Right cardiac atrium (tissue), 5 donors: ENCODE data around the gene NCOA3. TPM values are rescaled to one million over a fixed set of nuclear protein-coding genes. Genes with fewer than 3 reads are reported as not detected.
"Not testable (repeated sequence)": the region's sequence is repeated elsewhere in the genome, so short reads cannot be mapped to it uniquely, and the experiment has no call there.

Experiments
- ATAC-seq, 2 donors: fragments of 200-7000 bp; cut with Tn5 transposase; one replicate each; pipeline versions ENCODE4 v1.8.0 to v1.9.1; 2020; ENCODE audit warnings: moderate library complexity in 2 of 2, mild to moderate bottlenecking in 1 of 2
- DNase-seq, 3 donors: peaks; one replicate each; pipeline ENCODE4 v3.0.0-alpha.2; 2020
- H3K27ac ChIP-seq: one replicate; pipeline ENCODE4 v1.5.1; 2013; ENCODE audit warnings: mild to moderate bottlenecking, low read length, control low read depth, moderate library complexity
- H3K27me3 ChIP-seq: one replicate; pipeline ENCODE4 v1.6.1; 2013; ENCODE audit not compliant: control insufficient read depth, insufficient read depth
- H3K4me1 ChIP-seq: one replicate; pipeline ENCODE4 v1.6.1; 2013; ENCODE audit warnings: low read length; ENCODE audit not compliant: control insufficient read depth, insufficient read depth
- H3K4me3 ChIP-seq: one replicate; pipeline ENCODE4 v1.5.1; 2013; ENCODE audit warnings: low read length, control low read depth
- H3K9me3 ChIP-seq: one replicate; pipeline ENCODE4 v1.6.1; 2013; ENCODE audit warnings: low read length; ENCODE audit not compliant: control insufficient read depth
- WGBS: extraction: QIAGEN DNeasy Blood & Tissue Kit; methylation state at CpG from one replicate; pipeline ENCODE4 v1.1.7; 2013; 5-methylcytosine and 5-hydroxymethylcytosine counted together
- intact Hi-C, 4 donors: fragments of 100-400 bp; cut with DNase I; formaldehyde crosslinking; loops; one replicate each; pipeline versions ENCODE4 v1.11.0 to v1.14.0; 2022 to 2023
- polyA plus RNA-seq: library from polyadenylated mRNA; stranded (reverse); fragments of 200-250 nt; gene quantifications from one replicate; pipeline ENCODE4 v1.2.3, GENCODE V29; 2013
- total RNA-seq, 4 donors: library from RNA; stranded (reverse); fragmentation: NEBNext Ultra II Directional; extraction: Animal tissue kit (Norgen Biotek cat#: 25700); gene quantifications; one replicate each; pipeline ENCODE4 v1.2.1, GENCODE V29; 2021
- donor health status: healthy with polysubstance abuse.
- donor health status: DM: no; HTN: yes; CAD: no.
- donor health status: DM: no; HTN: no; CAD: no.
- donor health status: DM: no; HTN: yes; CAD: no; lungs with severe emphysema.
- donor health status: DM: yes; HTN: yes; CAD: no.

NCOA3 gene
- total and polyA plus RNA-seq, 5 donors, result 6.7 to 27.2 (median 21.8) TPM

DNA sequence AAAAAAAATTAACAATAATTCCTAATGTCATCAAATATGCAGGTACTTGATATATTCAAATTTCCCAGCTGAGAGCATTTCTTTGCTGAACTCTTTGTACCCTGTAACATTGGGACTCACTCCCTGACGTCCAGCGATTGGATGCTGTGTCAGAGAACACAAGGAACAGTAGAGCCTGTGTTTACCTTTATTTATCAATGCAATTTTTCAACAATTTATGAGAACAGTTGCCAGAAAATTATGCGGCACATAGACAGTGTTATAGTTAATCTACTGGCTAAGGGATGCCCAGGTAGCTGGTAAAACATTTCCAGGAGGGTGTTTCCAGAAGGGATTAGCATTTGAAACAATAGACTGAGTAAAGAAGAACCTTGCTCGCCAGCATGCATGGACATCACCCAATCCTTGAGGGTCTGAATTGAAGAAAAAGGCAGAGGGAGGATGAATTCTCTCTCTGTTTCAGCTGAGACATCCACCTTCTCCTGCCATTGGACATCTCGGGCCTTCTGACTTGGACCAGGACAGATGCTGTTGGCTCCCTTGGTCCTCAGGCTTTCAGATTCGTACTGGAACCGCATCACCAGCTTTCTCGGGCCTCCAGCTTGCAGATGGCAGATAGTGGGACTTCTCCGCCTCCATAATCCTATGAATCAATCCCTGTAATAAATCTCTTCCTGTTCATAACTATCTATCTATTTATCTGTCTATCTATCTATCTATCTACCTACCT, 42.2 kb upstream of the NCOA3 start:
- no peak for DNase-seq
- no peak overlapping the region for H3K4me3 ChIP-seq
- no peaks in the 10 kb centered on the region for H3K4me1 ChIP-seq
- no peak overlapping the region for H3K27ac ChIP-seq
- intact Hi-C loops, result no loop called here
- ATAC-seq, result no peak
- WGBS, result 95% methylated on average over 9 of the region's 9 CpGs
- H3K27me3 ChIP-seq, result no peaks in the 10 kb centered on the region
- H3K9me3 ChIP-seq, result no peaks in the 10 kb centered on the region

- intact Hi-C loops, H3K4me3 ChIP-seq, H3K27ac ChIP-seq, H3K4me1 ChIP-seq, DNase-seq, H3K9me3 ChIP-seq, H3K27me3 ChIP-seq, ATAC-seq: not testable (repeated sequence)
- 97% methylated on average over 6 of the region's 6 CpGs for WGBS
Observed at GRCh38 chr20:47460761-47461112, 41.0 kb upstream of the NCOA3 start.

DNA sequence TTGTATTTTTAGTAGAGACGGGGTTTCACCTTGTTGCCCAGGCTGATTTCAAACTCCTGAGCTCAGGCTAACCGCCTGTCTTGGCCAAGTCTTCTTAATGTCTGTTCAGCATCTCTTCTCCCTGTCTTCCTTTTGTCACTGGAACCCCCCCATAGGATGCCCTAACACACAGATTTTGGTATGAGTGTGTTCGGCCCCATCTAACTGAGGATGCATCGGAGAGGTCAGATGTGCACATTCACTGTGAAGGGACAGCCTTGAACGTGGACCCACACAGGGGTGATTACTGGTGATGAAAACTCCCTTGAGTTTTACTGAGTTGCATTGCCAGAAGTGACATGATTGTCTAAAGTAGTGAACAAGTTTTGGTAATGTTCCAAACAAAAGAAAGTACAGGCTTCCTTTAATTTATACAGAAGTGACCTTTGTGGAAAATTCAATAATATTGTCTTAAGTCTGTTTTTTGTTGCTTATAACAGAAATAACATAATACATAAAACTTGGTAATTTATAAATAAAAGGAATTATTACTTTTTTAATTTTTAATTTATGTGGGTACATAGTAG, 40.5 kb upstream of the NCOA3 start:
- Histone ChIP-seq H3K4me3 (no peak overlapping the region), H3K9me3 (no peaks in the 10 kb centered on the region), H3K27me3 (no peaks in the 10 kb centered on the region), H3K4me1 (no peaks in the 10 kb centered on the region), H3K27ac (no peak overlapping the region)
- DNase-seq (no peak), ATAC-seq (no peak)
- intact Hi-C loops, result no loop called here
- WGBS, result 71% methylated on average over 5 of the region's 5 CpGs

DNA sequence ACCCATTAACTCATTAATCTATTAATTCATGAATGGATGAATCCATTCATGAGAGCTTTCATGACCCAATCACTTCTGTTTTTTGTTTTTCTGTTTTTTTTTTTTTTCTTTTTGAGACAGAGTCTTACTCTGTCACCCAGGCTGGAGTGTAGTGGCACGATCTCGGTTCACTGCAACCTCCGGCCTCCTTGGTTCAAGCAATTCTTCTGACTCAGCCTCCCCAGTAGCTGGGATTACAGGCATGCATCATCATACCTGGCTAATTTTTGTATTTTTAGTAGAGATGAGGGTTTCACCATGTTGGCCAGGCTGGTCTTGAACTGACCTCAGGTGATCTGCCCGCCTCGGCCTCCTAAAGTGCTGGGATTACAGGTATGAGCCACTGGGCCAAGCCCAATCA, 39.8 kb upstream of the NCOA3 start:
- H3K9me3 ChIP-seq, ATAC-seq, H3K27me3 ChIP-seq, H3K4me3 ChIP-seq, H3K4me1 ChIP-seq, intact Hi-C loops, DNase-seq, H3K27ac ChIP-seq: not testable (repeated sequence)
- 99% methylated on average over 5 of the region's 5 CpGs for WGBS

DNA sequence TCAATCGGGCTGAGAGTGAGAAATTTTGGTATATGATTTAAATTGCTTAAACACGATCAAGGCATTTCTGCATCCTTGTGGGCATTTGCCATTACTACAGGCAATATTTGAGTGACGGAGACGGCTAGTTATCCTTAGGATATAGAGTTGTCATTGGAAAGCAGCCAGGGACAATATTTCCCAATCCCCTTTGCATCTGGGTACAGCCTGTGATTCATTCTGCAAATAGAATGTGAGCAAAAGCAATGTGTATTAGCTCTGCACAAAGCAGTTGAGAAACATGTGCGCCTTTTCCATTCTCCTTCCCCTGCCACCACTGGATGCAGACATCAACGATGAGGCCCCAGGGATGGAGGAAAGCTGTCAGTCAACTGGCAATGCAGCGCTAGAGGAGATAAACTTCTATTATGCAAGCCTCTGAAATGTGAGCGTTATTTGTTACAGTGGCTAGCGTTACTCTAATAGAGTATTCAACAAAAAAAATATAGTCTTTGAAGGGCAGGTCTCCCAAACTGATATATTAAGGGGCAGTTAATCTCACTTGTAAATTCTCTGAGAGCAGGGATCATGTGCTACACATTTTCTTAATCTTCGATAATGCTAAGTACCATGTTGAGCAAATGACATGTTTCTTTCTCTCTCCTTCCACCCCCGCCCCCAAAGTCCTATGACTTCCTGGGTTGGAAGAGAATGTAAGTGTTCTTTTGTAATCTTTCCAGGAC, 37.1 kb upstream of the NCOA3 start:
- ATAC-seq, result peak; percentile 96 to 97
- Histone ChIP-seq H3K27me3 (no peaks in the 10 kb centered on the region), H3K27ac (peak overlapping the region; percentile 22), H3K4me1 (no peaks in the 10 kb centered on the region), H3K9me3 (no peaks in the 10 kb centered on the region), H3K4me3 (no peak overlapping the region)
- 35% methylated on average over 11 of the region's 11 CpGs for WGBS
- intact Hi-C loops, result no loop called here
- DNase-seq, result peak; percentile 78 to 80 (median 78)

GRCh38 chr20:47465335-47466090, 36.2 kb upstream of the NCOA3 start:
- H3K27me3 ChIP-seq, result no peaks in the 10 kb centered on the region
- H3K27ac ChIP-seq, result no peak overlapping the region
- ATAC-seq (no peak), DNase-seq (peak in 2 of 3 donors; percentile 58 to 65)
- intact Hi-C loops, result no loop called here
- WGBS, result 93% methylated on average over 16 of the region's 16 CpGs
- H3K4me3 ChIP-seq, result no peak overlapping the region
- H3K9me3 ChIP-seq, result no peaks in the 10 kb centered on the region
- no peaks in the 10 kb centered on the region for H3K4me1 ChIP-seq

- Histone ChIP-seq H3K27ac (no peak overlapping the region), H3K4me3 (no peak overlapping the region), H3K27me3 (no peaks in the 10 kb centered on the region), H3K4me1 (no peaks in the 10 kb centered on the region), H3K9me3 (no peaks in the 10 kb centered on the region)
- 90% methylated on average over 2 of the region's 2 CpGs for WGBS
- no peak for ATAC-seq
- intact Hi-C loops, result no loop called here
- no peak for DNase-seq
Observed at GRCh38 chr20:47466213-47466612, 35.5 kb upstream of the NCOA3 start.

DNA sequence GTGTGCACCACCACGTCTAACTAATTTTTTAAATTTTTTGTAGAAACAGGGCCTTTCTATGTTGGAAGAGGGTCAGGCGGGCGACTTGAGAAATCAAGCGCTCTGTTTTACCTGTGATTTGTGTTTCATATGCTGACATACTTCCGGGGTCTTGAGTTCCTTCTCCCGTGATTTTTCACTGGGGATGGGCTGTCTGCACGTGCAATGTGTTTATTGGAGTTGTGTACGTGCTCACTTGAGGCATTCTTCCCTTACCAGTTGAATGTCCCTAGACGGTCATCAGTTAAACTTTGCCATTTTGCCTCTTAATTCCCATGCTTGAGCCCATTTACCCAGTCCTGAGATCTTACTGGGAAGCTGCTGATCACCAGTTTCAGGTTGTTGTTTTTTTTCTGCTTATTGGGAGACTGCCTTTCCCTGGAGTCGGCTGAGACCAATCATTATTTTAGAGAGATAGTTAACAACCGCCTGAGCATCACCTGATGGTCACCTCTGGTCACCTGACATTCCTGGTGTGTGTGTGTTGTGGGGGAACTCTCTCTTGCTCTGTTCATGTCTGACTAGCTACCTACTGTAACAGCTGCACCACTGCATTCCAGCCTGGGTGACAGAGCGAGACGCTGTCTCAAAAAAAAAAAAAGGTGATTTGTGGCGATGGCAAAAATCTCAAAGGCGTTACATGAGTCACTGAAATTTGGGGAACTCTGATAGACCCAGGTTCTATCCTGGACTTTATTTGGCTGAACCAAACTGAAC, 34.8 kb upstream of the NCOA3 start:
- Histone ChIP-seq H3K4me3 (no peak overlapping the region), H3K27ac (no peak overlapping the region), H3K4me1 (no peaks in the 10 kb centered on the region), H3K27me3 (no peaks in the 10 kb centered on the region), H3K9me3 (no peaks in the 10 kb centered on the region)
- intact Hi-C loops, result no loop called here
- WGBS, result 96% methylated on average over 15 of the region's 15 CpGs
- ATAC-seq (no peak), DNase-seq (no peak)

DNA sequence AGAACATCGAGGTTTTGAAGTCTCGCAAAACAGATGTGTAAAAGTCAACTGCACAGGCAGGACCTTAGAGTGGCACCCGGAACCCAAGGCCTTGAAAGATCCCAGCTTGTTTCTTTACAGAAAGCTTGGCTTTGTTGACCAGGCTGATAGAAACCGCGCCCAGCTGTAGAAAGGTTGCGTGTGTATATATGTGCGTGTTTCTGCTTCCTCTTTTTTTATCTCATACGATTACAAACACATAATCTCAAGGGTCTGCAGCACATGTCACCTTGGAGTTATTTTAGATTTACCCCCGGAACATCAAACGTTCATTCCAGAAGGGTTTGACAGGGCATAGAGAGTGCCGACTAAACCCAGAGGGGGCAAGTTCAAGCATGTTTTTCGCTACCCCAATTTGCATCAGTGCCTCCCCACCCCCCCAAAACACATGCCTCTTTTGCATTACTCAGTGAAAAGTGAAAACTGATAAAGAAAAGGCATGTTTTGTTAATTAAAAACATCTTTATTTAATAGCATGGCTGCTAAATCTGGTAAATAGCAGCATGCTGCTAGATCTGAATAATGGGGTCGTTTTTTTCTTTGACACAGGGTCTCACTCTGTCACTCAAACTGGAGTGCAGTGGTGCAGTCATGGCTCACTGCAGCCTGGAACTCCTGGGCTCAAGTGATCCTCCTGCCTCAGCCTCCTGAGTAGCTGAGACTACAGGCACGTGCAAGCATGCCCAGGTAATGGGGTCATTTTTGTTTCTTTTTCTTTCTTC, 33.2 kb upstream of the NCOA3 start:
- intact Hi-C loops, result no loop called here
- no peak overlapping the region for H3K4me3 ChIP-seq
- DNase-seq (no peak), ATAC-seq (no peak)
- H3K9me3 ChIP-seq, result no peaks in the 10 kb centered on the region
- peaks cover 1% of the 10 kb centered on the region for H3K4me1 ChIP-seq
- WGBS, result 55% methylated on average over 14 of the region's 14 CpGs
- no peak overlapping the region for H3K27ac ChIP-seq
- no peaks in the 10 kb centered on the region for H3K27me3 ChIP-seq

DNA sequence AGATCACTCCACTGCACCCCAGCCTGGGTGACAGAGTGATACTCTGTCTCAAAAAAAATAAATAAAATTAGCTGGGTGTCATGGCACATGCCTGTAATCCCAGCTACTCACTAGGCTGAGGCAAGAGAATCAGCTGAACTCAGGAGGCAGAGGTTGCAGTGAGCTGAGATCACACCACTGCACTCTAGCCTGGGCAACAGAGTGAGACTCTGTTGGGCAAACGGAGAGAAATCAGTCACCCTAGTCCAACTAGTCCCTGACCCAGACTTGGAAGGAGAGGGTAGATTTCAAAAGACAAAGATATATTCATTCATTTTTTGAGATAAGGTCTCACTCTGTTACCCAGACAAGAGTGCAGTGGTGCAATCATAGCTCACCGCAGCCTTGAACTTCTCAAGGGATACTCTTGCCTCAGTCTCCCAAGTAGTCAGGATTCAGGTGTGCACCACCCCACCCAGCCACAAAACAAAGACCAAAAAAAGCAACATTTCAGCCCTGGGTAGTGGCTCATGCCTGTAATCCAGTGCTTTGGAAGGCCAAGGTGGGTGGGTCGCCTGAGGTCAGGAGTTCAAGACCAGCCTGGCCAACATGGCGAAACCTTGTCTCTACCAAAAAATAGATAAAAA, 26.2 kb upstream of the NCOA3 start:
- Histone ChIP-seq H3K4me1 (peaks cover 3% of the 10 kb centered on the region), H3K27me3 (no peaks in the 10 kb centered on the region), H3K27ac (no peak overlapping the region), H3K9me3 (no peaks in the 10 kb centered on the region), H3K4me3 (no peak overlapping the region)
- DNase-seq (no peak), ATAC-seq (no peak)
- 93% methylated on average over 4 of the region's 4 CpGs for WGBS
- intact Hi-C loops, result no loop called here
